ENCODE measurements around the gene C2orf76.
A peak's percentile ranks its signal among the peaks of the same experiment; 100 is the strongest.

C2orf76 gene

GRCh38 chr2:119389615-119390306 lies 23.1 kb upstream of the C2orf76 start:
- Histone ChIP-seq H3K23ac (ENCODE audit: low read length) (no peak overlapping the region), H3K79me2 (ENCODE audit: control insufficient read depth, insufficient read depth, low read length, poor library complexity) (no peaks in the 10 kb centered on the region), H3K36me3 (ENCODE audit: control insufficient read depth in 1 of 2, insufficient read depth in 2 of 2, low read length in 2 of 2) (no peaks in the 10 kb centered on the region), H4K12ac (ENCODE audit: low read depth, low read length) (no peak overlapping the region), H3K14ac (ENCODE audit: low read length) (no peak overlapping the region), H3K4ac (ENCODE audit: low read depth, low read length) (no peak overlapping the region), H2BK12ac (ENCODE audit: low read length) (no peak overlapping the region), H3K27me3 (ENCODE audit: insufficient read depth, low read length) (no peaks in the 10 kb centered on the region), H4K91ac (ENCODE audit: low read depth, low read length) (no peak overlapping the region), H3K4me2 (ENCODE audit: low read length) (no peak overlapping the region), H3K4me3 (ENCODE audit: low read depth, low read length) (no peak overlapping the region), H3K4me1 (ENCODE audit: control insufficient read depth in 1 of 2, insufficient read depth in 2 of 2, low read length in 2 of 2) (peaks cover 8 to 11% of the 10 kb centered on the region in 2 experiments), H3K18ac (ENCODE audit: low read length) (no peak overlapping the region), H3K9ac (ENCODE audit: low read length) (no peak overlapping the region), H3K27ac (ENCODE audit: low read depth, low read length) (no peak overlapping the region), H2BK5ac (ENCODE audit: low read depth, low read length, poor library complexity) (no peak overlapping the region), H2AK5ac (ENCODE audit: low read length) (no peak overlapping the region), H3K79me1 (ENCODE audit: low read length) (peaks cover 2% of the 10 kb centered on the region), H3K9me3 (ENCODE audit: insufficient read depth, low read depth, low read length) (no peaks in the 10 kb centered on the region), H2BK120ac (ENCODE audit: insufficient read depth, low read length, poor library complexity) (no peak overlapping the region), H2AFZ (ENCODE audit: insufficient read depth, low read length, poor library complexity) (no peak overlapping the region), H4K8ac (ENCODE audit: low read depth, low read length) (no peak overlapping the region)
- DNase-seq: no peak
- no CpG with 5 or more reads among the region's 5 CpGs for WGBS (ENCODE audit: extremely low coverage, insufficient coverage, insufficient read length)

GRCh38 chr2:119387381-119388129 lies 20.9 kb upstream of the C2orf76 start:
- DNase-seq: peak in 1 of 2 donors; percentile 52
- H3K79me1 ChIP-seq (ENCODE audit: low read length): peaks cover 2% of the 10 kb centered on the region
- no peak overlapping the region for H2AK5ac ChIP-seq (ENCODE audit: low read length)
- H4K91ac ChIP-seq (ENCODE audit: low read depth, low read length): no peak overlapping the region
- H3K14ac ChIP-seq (ENCODE audit: low read length): no peak overlapping the region
- H3K23ac ChIP-seq (ENCODE audit: low read length): no peak overlapping the region
- no peak overlapping the region for H2AFZ ChIP-seq (ENCODE audit: insufficient read depth, low read length, poor library complexity)
- no peaks in the 10 kb centered on the region for H3K79me2 ChIP-seq (ENCODE audit: control insufficient read depth, insufficient read depth, low read length, poor library complexity)
- no peak overlapping the region for H3K27ac ChIP-seq (ENCODE audit: low read depth, low read length)
- H2BK12ac ChIP-seq (ENCODE audit: low read length): no peak overlapping the region
- H3K36me3 ChIP-seq (ENCODE audit: control insufficient read depth in 1 of 2, insufficient read depth in 2 of 2, low read length in 2 of 2): no peaks in the 10 kb centered on the region
- no peak overlapping the region for H3K18ac ChIP-seq (ENCODE audit: low read length)
- H3K9me3 ChIP-seq (ENCODE audit: insufficient read depth, low read depth, low read length): no peaks in the 10 kb centered on the region
- no peak overlapping the region for H4K12ac ChIP-seq (ENCODE audit: low read depth, low read length)
- H3K9ac ChIP-seq (ENCODE audit: low read length): peak overlapping the region; percentile 22
- no peaks in the 10 kb centered on the region for H3K27me3 ChIP-seq (ENCODE audit: insufficient read depth, low read length)
- H3K4me1 ChIP-seq (ENCODE audit: control insufficient read depth in 1 of 2, insufficient read depth in 2 of 2, low read length in 2 of 2): peaks cover 8 to 11% of the 10 kb centered on the region in 2 experiments
- no peak overlapping the region for H2BK5ac ChIP-seq (ENCODE audit: low read depth, low read length, poor library complexity)
- H3K4ac ChIP-seq (ENCODE audit: low read depth, low read length): no peak overlapping the region
- WGBS (ENCODE audit: extremely low coverage, insufficient coverage, insufficient read length): no CpG with 5 or more reads among the region's 9 CpGs
- H2BK120ac ChIP-seq (ENCODE audit: insufficient read depth, low read length, poor library complexity): no peak overlapping the region
- H4K8ac ChIP-seq (ENCODE audit: low read depth, low read length): peak overlapping the region; percentile 82
- no peak overlapping the region for H3K4me3 ChIP-seq (ENCODE audit: low read depth, low read length)
- H3K4me2 ChIP-seq (ENCODE audit: low read length): no peak overlapping the region

GRCh38 chr2:119385466-119385865 lies 18.8 kb upstream of the C2orf76 start:
- Histone ChIP-seq H3K4me3 (ENCODE audit: low read depth, low read length) (no peak overlapping the region), H2AK5ac (ENCODE audit: low read length) (no peak overlapping the region), H3K23ac (ENCODE audit: low read length) (no peak overlapping the region), H3K4me1 (ENCODE audit: control insufficient read depth in 1 of 2, insufficient read depth in 2 of 2, low read length in 2 of 2) (peaks cover 8 to 11% of the 10 kb centered on the region in 2 experiments), H2BK120ac (ENCODE audit: insufficient read depth, low read length, poor library complexity) (no peak overlapping the region), H3K18ac (ENCODE audit: low read length) (no peak overlapping the region), H4K8ac (ENCODE audit: low read depth, low read length) (no peak overlapping the region), H2BK12ac (ENCODE audit: low read length) (no peak overlapping the region), H4K91ac (ENCODE audit: low read depth, low read length) (no peak overlapping the region), H3K9me3 (ENCODE audit: insufficient read depth, low read depth, low read length) (no peaks in the 10 kb centered on the region), H2BK5ac (ENCODE audit: low read depth, low read length, poor library complexity) (no peak overlapping the region), H3K36me3 (ENCODE audit: control insufficient read depth in 1 of 2, insufficient read depth in 2 of 2, low read length in 2 of 2) (no peaks in the 10 kb centered on the region), H4K12ac (ENCODE audit: low read depth, low read length) (no peak overlapping the region), H3K4me2 (ENCODE audit: low read length) (no peak overlapping the region), H3K14ac (ENCODE audit: low read length) (no peak overlapping the region), H3K9ac (ENCODE audit: low read length) (no peak overlapping the region), H3K27me3 (ENCODE audit: insufficient read depth, low read length) (no peaks in the 10 kb centered on the region), H3K27ac (ENCODE audit: low read depth, low read length) (no peak overlapping the region), H3K4ac (ENCODE audit: low read depth, low read length) (no peak overlapping the region), H3K79me2 (ENCODE audit: control insufficient read depth, insufficient read depth, low read length, poor library complexity) (no peaks in the 10 kb centered on the region), H2AFZ (ENCODE audit: insufficient read depth, low read length, poor library complexity) (no peak overlapping the region), H3K79me1 (ENCODE audit: low read length) (peaks cover 2% of the 10 kb centered on the region)
- WGBS (ENCODE audit: extremely low coverage, insufficient coverage, insufficient read length): no CpG with 5 or more reads among the region's 3 CpGs
- DNase-seq: no peak

- no peak overlapping the region for H4K91ac ChIP-seq (ENCODE audit: low read depth, low read length)
- H3K79me1 ChIP-seq (ENCODE audit: low read length): peaks cover 2% of the 10 kb centered on the region
- H3K4me3 ChIP-seq (ENCODE audit: low read depth, low read length): no peak overlapping the region
- H3K4me1 ChIP-seq (ENCODE audit: control insufficient read depth in 1 of 2, insufficient read depth in 2 of 2, low read length in 2 of 2): peaks cover 8 to 11% of the 10 kb centered on the region in 2 experiments
- no peaks in the 10 kb centered on the region for H3K27me3 ChIP-seq (ENCODE audit: insufficient read depth, low read length)
- H2BK12ac ChIP-seq (ENCODE audit: low read length): no peak overlapping the region
- no peak overlapping the region for H2BK5ac ChIP-seq (ENCODE audit: low read depth, low read length, poor library complexity)
- H2BK120ac ChIP-seq (ENCODE audit: insufficient read depth, low read length, poor library complexity): no peak overlapping the region
- no peak overlapping the region for H4K8ac ChIP-seq (ENCODE audit: low read depth, low read length)
- no peak overlapping the region for H3K4me2 ChIP-seq (ENCODE audit: low read length)
- no CpG with 5 or more reads among the region's 4 CpGs for WGBS (ENCODE audit: extremely low coverage, insufficient coverage, insufficient read length)
- H3K9me3 ChIP-seq (ENCODE audit: insufficient read depth, low read depth, low read length): no peaks in the 10 kb centered on the region
- no peak for DNase-seq
- no peak overlapping the region for H3K14ac ChIP-seq (ENCODE audit: low read length)
- H3K36me3 ChIP-seq (ENCODE audit: control insufficient read depth in 1 of 2, insufficient read depth in 2 of 2, low read length in 2 of 2): no peaks in the 10 kb centered on the region
- H3K79me2 ChIP-seq (ENCODE audit: control insufficient read depth, insufficient read depth, low read length, poor library complexity): no peaks in the 10 kb centered on the region
- H3K18ac ChIP-seq (ENCODE audit: low read length): no peak overlapping the region
- H3K9ac ChIP-seq (ENCODE audit: low read length): no peak overlapping the region
- no peak overlapping the region for H3K23ac ChIP-seq (ENCODE audit: low read length)
- H4K12ac ChIP-seq (ENCODE audit: low read depth, low read length): no peak overlapping the region
- H3K27ac ChIP-seq (ENCODE audit: low read depth, low read length): no peak overlapping the region
- H2AK5ac ChIP-seq (ENCODE audit: low read length): no peak overlapping the region
- H2AFZ ChIP-seq (ENCODE audit: insufficient read depth, low read length, poor library complexity): no peak overlapping the region
- H3K4ac ChIP-seq (ENCODE audit: low read depth, low read length): no peak overlapping the region
These were observed 18.3 kb upstream of the C2orf76 start for GRCh38 chr2:119384971-119385370.
